CD14-positive monocyte (primary cell): ENCODE data around the gene ARRDC1. TPM values are rescaled to one million over a fixed set of nuclear protein-coding genes. Genes with fewer than 3 reads are reported as not detected.
"Not testable (repeated sequence)": the region's sequence is repeated elsewhere in the genome, so short reads cannot be mapped to it uniquely, and the experiment has no call there.

Experiments used
- DNase-seq, 3 donors: peaks; one replicate each; pipeline ENCODE4 v3.0.0-alpha.2; 2011 to 2022
- H2AFZ ChIP-seq: 2 replicates; pipeline ENCODE4 v1.6.0; 2012; ENCODE audit warnings: mild to moderate bottlenecking, low read depth, low read length, inconsistent platforms; ENCODE audit not compliant: insufficient read depth, poor library complexity, severe bottlenecking
- H3K27ac ChIP-seq, 2 donors: 1 replicate in 1 of 2; 2 replicates in 1 of 2; pipeline ENCODE4 v1.5.1; 2012 to 2013; ENCODE audit warnings: low read length in 2 of 2, control low read depth in 1 of 2, inconsistent platforms in 1 of 2, low read depth in 1 of 2, mild to moderate bottlenecking in 1 of 2
- H3K27me3 ChIP-seq, 2 donors: one replicate each; pipeline versions ENCODE4 v1.6.0 to v1.6.1; 2011 to 2013; ENCODE audit warnings: low read length in 2 of 2; ENCODE audit not compliant: control insufficient read depth in 2 of 2, insufficient read depth in 2 of 2
- H3K36me3 ChIP-seq, 2 donors: replicated peaks in 1 of 2; 1 replicate in 1 of 2; 2 replicates in 1 of 2; pipeline versions ENCODE4 v1.5.1 to v1.6.1; 2012 to 2013; ENCODE audit warnings: low read length in 2 of 2, control low read depth in 1 of 2, inconsistent platforms in 1 of 2, mild to moderate bottlenecking in 1 of 2; ENCODE audit not compliant: insufficient read depth in 2 of 2, control insufficient read depth in 1 of 2
- H3K4me1 ChIP-seq, 2 donors: 1 replicate in 1 of 2; 2 replicates in 1 of 2; pipeline versions ENCODE4 v1.5.1 to v1.6.1; 2012 to 2013; ENCODE audit warnings: low read length in 2 of 2, control low read depth in 1 of 2, inconsistent platforms in 1 of 2, mild to moderate bottlenecking in 1 of 2, moderate library complexity in 1 of 2; ENCODE audit not compliant: insufficient read depth in 2 of 2, control insufficient read depth in 1 of 2
- H3K4me2 ChIP-seq: replicated peaks from 2 replicates; pipeline ENCODE3; 2012; ENCODE audit warnings: low read length, moderate library complexity, mild to moderate bottlenecking; ENCODE audit not compliant: poor library complexity, severe bottlenecking; ENCODE audit errors: extremely low read depth
- H3K4me3 ChIP-seq, 3 experiments: fragments of 200-600 bp in 1 of 3; sonication (generic) in 1 of 3; replicated peaks in 1 of 3; 1 replicate in 2 of 3; 2 replicates in 1 of 3; pipeline ENCODE4 v1.5.1; 2011 to 2013; ENCODE audit warnings: low read length in 3 of 3, mild to moderate bottlenecking in 3 of 3, control low read depth in 2 of 3, low read depth in 2 of 3, inconsistent platforms in 1 of 3, moderate library complexity in 1 of 3
- H3K79me2 ChIP-seq: 2 replicates; pipeline ENCODE4 v1.6.0; 2012; ENCODE audit warnings: mild to moderate bottlenecking, control low read depth, inconsistent platforms, low read length, moderate library complexity; ENCODE audit not compliant: insufficient read depth
- H3K9ac ChIP-seq: 2 replicates; pipeline ENCODE4 v1.6.0; 2017; ENCODE audit warnings: low read length, mild to moderate bottlenecking; ENCODE audit not compliant: insufficient read depth, poor library complexity, severe bottlenecking
- H3K9me3 ChIP-seq, 2 donors: replicated peaks in 1 of 2; 1 replicate in 1 of 2; 2 replicates in 1 of 2; pipeline versions ENCODE4 v1.5.1 to v1.6.1; 2012 to 2013; ENCODE audit warnings: low read length in 2 of 2, control low read depth in 1 of 2; ENCODE audit not compliant: control insufficient read depth in 1 of 2, insufficient read depth in 1 of 2
- H4K20me1 ChIP-seq: 2 replicates; pipeline ENCODE4 v1.6.0; 2012; ENCODE audit warnings: mild to moderate bottlenecking, low read length, control low read depth, moderate library complexity; ENCODE audit not compliant: insufficient read depth
- H3K27ac Mint-ChIP-seq, 7 donors: one replicate each; pipeline ENCODE4 v1.8.0; 2020; ENCODE audit warnings: mild to moderate bottlenecking in 7 of 7, mixed read lengths in 7 of 7, moderate library complexity in 6 of 7, inconsistent platforms in 2 of 7
- H3K27me3 Mint-ChIP-seq, 3 donors: one replicate each; pipeline ENCODE4 v1.8.0; 2021 to 2022; ENCODE audit warnings: low read depth in 3 of 3, mild to moderate bottlenecking in 3 of 3, mixed read lengths in 3 of 3, moderate library complexity in 3 of 3, inconsistent platforms in 1 of 3
- H3K36me3 Mint-ChIP-seq, 2 donors: one replicate each; pipeline ENCODE4 v1.8.0; 2020; ENCODE audit warnings: mixed read lengths in 2 of 2, inconsistent platforms in 1 of 2, mild to moderate bottlenecking in 1 of 2
- H3K4me1 Mint-ChIP-seq: one replicate; pipeline ENCODE4 v1.8.0; 2020; ENCODE audit warnings: mild to moderate bottlenecking, mixed read lengths
- H3K4me3 Mint-ChIP-seq, 2 donors: one replicate each; pipeline ENCODE4 v1.8.0; 2020; ENCODE audit warnings: mild to moderate bottlenecking in 2 of 2, mixed read lengths in 2 of 2, moderate library complexity in 1 of 2
- H3K9me3 Mint-ChIP-seq, 7 donors: one replicate each; pipeline ENCODE4 v1.8.0; 2020 to 2022; ENCODE audit warnings: mixed read lengths in 7 of 7, mild to moderate bottlenecking in 6 of 7, moderate library complexity in 6 of 7, inconsistent platforms in 2 of 7
- WGBS: methylation state at CpG from one replicate; pipeline ENCODE4 v1.1.5; 2013; ENCODE audit warnings: missing lambda C conversion rate; ENCODE audit not compliant: insufficient coverage; 5-methylcytosine and 5-hydroxymethylcytosine counted together
- intact Hi-C, 2 donors: fragments of 100-400 bp; cut with micrococcal nuclease; formaldehyde crosslinking; loops; one replicate each; pipeline versions ENCODE4 v1.15.0 to v1.15.1; 2023
- polyA plus RNA-seq, 3 donors: library from polyadenylated mRNA; depleted of rRNA in 1 of 3; unstranded in 2 of 3; stranded (reverse) in 1 of 3; fragments of 300-500 nt in 2 of 3; fragments of >200 nt in 1 of 3; fragmentation: Illumina TruSeq in 2 of 3; gene quantifications; 1 replicate in 2 of 3; 2 replicates in 1 of 3; pipeline ENCODE4 v1.2.3, GENCODE V29; 2012 to 2021
- TF ChIP-seq, protein P1 (sequence below): fragments of 200-600 bp; IDR thresholded peaks from one replicate; pipeline ENCODE4 v1.8.0; 2022; ENCODE audit warnings: antibody characterized with exemption, mild to moderate bottlenecking

ARRDC1 gene
- polyA plus RNA-seq, 3 donors, result 83.2 to 454 (median 87.6) TPM

DNA sequence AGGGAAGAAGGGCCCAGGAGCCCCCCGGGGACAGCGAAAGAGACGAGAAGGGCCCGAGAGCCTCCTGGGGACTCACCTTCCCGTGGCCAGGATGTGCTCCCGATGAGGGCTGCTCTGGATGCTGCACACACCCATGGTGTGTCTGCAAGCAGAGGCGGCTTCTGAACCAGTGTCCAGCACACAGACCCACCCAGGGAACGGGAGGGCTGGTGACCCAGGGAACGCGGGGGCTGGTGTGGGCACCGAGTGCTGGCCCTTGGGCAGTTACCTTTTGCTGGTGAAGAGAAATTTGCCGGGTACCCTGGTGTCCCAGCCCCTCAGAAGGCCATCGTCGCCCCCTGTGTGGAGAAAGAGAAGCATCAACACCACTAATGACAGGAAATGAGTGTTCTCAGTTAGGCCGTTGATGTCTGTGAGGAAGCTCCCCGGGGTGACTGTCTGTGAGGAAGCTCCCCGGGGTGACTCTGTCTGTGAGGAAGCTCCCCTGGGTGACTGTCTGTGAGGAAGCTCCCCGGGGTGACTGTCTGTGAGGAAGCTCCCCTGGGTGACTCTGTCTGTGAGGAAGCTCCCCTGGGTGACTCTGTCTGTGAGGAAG lies 40.6 kb upstream of the ARRDC1 start:
- H2AFZ ChIP-seq, result no peak overlapping the region
- H3K27ac ChIP-seq, result no peak overlapping the region
- no peak overlapping the region for H3K4me3 ChIP-seq
- Mint-ChIP-seq H3K4me1 (no peaks in the 10 kb centered on the region), H3K27me3 (peaks cover 0 to 15% (median 2%) of the 10 kb centered on the region in 3 donors), H3K4me3 (no peak overlapping the region), H3K36me3 (peaks cover 35 to 53% of the 10 kb centered on the region in 2 donors), H3K9me3 (peaks cover 9 to 20% (median 15%) of the 10 kb centered on the region in 7 donors), H3K27ac (peak overlapping the region in 4 of 7 donors; percentile 28 to 81 (median 39))
- H3K36me3 ChIP-seq, result peaks cover 26 to 41% of the 10 kb centered on the region in 2 donors
- H3K4me2 ChIP-seq, result no peak overlapping the region
- H3K79me2 ChIP-seq, result no peaks in the 10 kb centered on the region
- peaks cover 27% of the 10 kb centered on the region for H4K20me1 ChIP-seq
- TF ChIP-seq, protein P1, sequence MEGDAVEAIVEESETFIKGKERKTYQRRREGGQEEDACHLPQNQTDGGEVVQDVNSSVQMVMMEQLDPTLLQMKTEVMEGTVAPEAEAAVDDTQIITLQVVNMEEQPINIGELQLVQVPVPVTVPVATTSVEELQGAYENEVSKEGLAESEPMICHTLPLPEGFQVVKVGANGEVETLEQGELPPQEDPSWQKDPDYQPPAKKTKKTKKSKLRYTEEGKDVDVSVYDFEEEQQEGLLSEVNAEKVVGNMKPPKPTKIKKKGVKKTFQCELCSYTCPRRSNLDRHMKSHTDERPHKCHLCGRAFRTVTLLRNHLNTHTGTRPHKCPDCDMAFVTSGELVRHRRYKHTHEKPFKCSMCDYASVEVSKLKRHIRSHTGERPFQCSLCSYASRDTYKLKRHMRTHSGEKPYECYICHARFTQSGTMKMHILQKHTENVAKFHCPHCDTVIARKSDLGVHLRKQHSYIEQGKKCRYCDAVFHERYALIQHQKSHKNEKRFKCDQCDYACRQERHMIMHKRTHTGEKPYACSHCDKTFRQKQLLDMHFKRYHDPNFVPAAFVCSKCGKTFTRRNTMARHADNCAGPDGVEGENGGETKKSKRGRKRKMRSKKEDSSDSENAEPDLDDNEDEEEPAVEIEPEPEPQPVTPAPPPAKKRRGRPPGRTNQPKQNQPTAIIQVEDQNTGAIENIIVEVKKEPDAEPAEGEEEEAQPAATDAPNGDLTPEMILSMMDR, result no peak
- DNase-seq, result peak in 1 of 3 donors; percentile 42
- H3K9me3 ChIP-seq, result peaks cover 7 to 18% of the 10 kb centered on the region in 2 donors
- no peaks in the 10 kb centered on the region for H3K4me1 ChIP-seq
- WGBS, result 88% methylated on average over 14 of the region's 18 CpGs
- H3K27me3 ChIP-seq, result no peaks in the 10 kb centered on the region
- intact Hi-C loops, result no loop called here
- no peak overlapping the region for H3K9ac ChIP-seq

GRCh38 chr9:137568445-137568844 lies 37.0 kb upstream of the ARRDC1 start:
- H3K27ac Mint-ChIP-seq, result peak overlapping the region in 5 of 7 donors; percentile 25 to 85 (median 64)
- H3K4me1 Mint-ChIP-seq, H2AFZ ChIP-seq, H3K4me3 Mint-ChIP-seq, H3K4me3 ChIP-seq, H3K79me2 ChIP-seq, H3K9ac ChIP-seq, H3K4me1 ChIP-seq, intact Hi-C loops, H3K4me2 ChIP-seq, H3K27me3 ChIP-seq: not testable (repeated sequence)
- peaks cover 9 to 20% (median 15%) of the 10 kb centered on the region in 7 donors for H3K9me3 Mint-ChIP-seq
- H3K36me3 ChIP-seq, result peaks cover 22 to 29% of the 10 kb centered on the region in 2 donors
- 88% methylated on average over 4 of the region's 5 CpGs for WGBS
- peaks cover 28% of the 10 kb centered on the region for H4K20me1 ChIP-seq
- peaks cover 36 to 44% of the 10 kb centered on the region in 2 donors for H3K36me3 Mint-ChIP-seq
- H3K27ac ChIP-seq, result peak overlapping the region in 1 of 2 donors; percentile 45
- H3K27me3 Mint-ChIP-seq, result peaks cover 0 to 12% (median 2%) of the 10 kb centered on the region in 3 donors
- DNase-seq, result peak in 1 of 3 donors; percentile 55
- peaks cover 7 to 18% of the 10 kb centered on the region in 2 donors for H3K9me3 ChIP-seq
